Left kidney (tissue), 2 donors: Measurements from ENCODE around the gene TESK2. TPM values are rescaled to one million over a fixed set of nuclear protein-coding genes. Genes with fewer than 3 reads are reported as not detected.
"Not testable (repeated sequence)": the region's sequence is repeated elsewhere in the genome, so short reads cannot be mapped to it uniquely, and the experiment has no call there.

ENCODE experiments used
- DNase-seq: peaks from one replicate; pipeline ENCODE4 v3.0.0-alpha.2; 2013
- polyA plus RNA-seq: library from polyadenylated mRNA; unstranded; fragments of 120-200 nt; gene quantifications from one replicate; pipeline ENCODE4 v1.2.1, GENCODE V29; 2013; ENCODE audit not compliant: insufficient read length

The TESK2 gene
- polyA plus RNA-seq, 1 donor, result 8.0 TPM

DNA sequence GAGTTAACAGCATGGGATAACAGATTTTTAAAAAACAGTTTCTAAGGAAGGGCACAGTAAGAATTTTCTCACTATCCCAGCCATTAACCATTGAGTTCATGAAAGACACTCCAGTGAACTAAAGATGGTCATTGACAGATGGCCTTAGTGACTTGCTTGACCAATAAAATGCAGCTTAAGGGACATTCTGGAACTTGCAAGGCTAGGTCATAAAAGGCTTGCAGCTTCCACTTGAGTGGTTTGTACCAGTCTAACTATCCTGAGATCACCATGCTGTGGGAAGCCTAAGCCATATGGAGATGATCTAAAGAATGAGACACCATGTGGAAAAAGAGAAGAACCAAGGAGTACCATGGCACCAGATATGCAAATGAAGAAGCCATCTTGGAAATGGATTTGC lies 112.8 kb downstream of the TESK2 start:
- DNase-seq, result no peak

DNA sequence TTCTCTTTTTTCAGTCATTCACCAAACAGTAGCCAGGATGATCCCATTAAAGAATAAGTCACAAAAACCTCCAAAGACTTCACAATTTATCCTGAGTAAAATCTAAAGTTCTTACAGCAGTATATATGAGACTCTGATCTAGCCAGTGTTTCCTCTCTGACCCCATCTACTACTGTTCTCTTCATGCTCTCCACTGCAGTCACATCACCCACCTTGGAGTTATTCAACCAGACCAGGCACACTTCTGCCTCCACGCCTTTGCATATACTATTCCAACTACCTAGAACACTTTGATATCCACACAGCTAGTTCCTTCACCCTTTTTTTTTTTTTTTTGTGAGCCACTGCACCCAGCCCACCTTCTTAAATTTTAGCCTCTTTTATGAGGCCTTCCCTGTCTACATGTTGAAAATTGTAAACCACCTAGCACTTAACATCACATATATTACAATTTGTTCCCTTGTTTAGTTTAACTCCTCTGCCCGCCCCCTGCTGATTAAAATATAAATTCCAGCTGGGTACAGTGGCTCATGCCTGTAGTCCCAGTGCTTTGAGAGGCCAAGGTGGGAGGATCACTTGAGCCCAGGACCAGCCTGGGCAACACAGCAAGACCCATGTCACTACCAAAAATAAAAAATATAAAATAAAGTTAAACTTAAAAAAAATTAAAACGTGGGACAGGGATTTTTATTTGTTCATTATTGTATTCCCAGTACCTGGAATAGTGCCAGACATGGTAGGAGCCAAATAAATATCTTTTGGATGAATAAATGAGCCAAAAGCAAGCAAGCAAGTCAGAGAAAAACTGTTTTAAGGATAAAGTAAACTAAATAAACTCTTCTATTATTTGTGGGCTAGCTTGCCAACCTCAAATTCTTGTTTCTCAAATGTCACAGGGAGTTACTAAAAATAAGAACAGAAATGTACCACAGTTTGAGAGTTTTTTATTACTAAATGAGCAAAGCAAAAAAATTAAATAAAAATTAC lies 115.6 kb downstream of the TESK2 start:
- no peak for DNase-seq

DNA sequence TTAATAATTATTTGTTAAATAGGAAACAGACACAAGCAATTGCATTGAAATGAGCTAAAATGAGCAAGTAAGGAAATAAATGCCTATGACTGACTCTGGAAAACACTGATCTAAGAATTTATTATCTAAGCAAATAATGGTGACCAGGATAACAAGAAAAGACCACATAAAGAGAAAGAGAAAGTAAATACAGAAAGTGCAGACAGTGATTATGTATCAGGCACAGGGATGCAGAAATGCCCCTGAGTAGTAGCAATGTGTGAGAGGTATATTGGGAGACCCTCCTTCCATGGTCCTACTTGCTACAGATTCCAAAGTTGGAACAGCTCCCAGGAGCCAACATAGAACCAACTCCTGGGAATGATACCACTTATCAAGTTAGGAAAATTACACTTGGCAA lies 117.4 kb downstream of the TESK2 start:
- no peak for DNase-seq

DNA sequence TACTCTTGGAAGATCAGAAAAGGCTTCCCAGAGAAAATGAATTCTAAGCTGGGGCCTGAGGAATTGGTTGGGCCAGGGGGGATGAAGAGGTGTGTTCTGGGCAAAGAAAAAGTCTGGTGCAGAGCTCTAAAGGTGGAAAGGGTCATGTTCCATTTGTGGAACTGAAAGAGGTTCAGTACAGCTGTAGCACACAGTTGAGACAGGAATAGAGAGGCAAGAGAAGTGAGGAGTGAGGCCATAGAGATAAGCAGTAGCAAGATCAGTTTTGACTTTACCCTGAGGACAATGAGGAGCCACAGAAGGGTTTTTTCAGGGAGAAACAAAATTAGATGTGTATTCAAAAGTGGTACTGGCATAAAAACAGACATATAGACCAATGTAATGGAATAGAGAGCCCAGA lies 120.4 kb downstream of the TESK2 start:
- no peak for DNase-seq

DNA sequence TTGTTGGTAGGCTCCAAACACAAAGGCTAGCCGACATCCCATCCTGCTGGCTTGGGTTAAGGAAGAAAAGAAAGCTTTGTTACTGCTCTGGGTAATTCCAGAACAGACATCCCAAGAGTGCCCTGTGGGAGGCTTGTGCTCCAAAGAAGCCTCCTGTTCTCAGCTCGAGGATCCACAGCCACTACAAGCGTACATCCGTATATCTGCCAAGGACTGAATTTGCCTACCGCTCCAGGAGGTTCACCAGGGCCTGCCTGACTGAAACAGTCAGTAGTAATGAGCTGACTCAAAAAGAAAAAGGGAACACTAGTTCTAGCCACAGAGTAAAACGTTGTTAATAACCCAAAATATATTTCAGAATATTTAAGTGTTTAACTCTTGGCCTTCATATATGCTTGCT lies 125.9 kb downstream of the TESK2 start:
- no peak for DNase-seq

DNA sequence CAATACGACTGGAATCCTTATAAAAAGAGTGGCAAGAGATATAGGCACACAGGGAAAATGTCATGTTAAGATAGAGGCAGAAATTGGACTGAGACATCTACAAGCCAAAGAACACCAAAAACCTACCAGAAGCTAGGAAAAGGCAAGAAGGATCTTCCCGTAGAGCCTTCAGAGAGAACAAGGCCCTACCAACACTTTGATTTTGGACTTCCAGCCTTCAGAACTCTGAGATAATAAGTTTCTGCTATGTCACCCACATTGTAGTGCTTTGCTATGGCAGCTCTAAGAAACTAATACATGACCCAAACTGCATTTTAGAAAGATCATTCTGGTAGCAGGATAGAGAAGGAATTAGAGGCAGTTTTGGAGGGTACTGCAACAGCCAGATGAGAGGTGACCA lies 126.7 kb downstream of the TESK2 start:
- DNase-seq, result no peak

DNA sequence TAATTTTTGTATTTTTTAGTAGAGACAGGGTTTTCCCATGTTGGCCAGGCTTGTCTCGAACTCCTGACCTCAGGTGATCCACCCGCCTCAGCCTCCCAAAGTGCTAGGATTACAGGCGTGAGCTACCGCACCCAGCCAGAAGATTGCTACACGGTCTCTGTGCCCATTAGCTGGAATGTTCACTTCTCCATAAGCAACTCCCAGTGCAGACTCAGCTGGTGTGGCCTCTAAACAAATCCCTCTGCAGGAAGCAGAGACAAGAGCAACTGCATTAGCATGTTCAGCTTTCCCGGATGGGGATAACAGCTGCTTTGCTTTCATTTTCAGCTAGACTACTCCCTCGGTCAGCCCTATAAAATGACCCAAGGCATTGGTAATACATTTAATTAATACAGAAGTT lies 130.0 kb downstream of the TESK2 start:
- DNase-seq, result not testable (repeated sequence)

GRCh38 chr1:45359882-45360513 lies 131.0 kb downstream of the TESK2 start:
- DNase-seq, result peak; percentile 58

DNA sequence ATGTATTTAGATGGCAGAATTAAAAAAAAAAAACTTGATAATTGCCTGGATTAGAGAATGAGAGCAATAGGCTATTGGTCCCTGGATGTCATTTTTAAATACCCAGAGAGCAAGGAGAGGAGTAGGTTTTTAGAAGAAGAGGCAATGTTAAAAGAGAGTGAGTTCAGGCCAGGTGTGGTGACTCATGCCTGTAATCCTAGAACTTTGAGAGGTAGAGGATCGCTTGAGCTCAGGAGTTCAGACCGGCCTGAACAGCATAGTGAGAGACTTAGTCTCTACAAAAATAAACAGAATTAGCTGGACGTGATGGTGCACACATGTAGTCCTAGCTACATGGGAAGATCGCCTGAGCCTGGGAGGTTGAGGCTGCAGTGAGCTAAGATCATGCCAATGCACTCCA lies 134.8 kb downstream of the TESK2 start:
- no peak for DNase-seq

DNA sequence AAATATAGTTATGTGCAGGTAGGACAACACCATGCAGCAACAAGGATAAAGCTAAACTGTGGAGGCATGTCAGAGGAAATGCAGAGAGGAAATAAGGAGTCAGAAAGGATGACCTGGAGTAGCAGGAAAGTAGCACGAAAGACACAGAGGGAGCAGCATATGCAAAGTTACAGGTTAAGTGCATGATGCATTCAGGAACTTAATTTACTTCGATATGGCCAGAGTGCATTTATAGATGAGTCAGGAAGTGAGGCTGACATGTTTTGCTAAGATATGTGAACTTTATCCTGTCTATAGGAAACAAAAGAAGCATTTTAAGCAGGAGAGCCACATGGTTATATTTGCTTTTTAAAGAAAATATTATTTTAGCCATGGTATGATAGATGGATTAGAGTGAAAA lies 135.3 kb downstream of the TESK2 start:
- DNase-seq, result no peak

DNA sequence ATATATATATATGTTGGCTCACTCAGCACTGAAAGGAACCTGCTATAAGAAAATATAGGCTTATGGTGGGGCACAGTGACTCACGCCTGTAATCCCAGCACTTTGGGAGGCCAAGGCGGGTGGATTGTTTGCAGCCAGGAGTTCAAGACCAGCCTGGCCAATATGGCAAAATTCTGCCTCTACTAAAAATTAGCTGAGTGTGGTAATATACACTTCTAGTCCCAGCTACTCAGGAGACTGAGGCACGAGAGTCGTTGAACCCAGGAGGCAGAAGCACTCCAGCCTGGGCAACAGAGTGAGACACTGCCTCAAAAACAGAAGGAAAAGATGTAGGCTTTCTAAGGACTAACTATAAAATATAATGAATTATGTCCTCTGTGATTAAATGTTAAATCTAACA lies 136.1 kb downstream of the TESK2 start:
- DNase-seq, result no peak

DNA sequence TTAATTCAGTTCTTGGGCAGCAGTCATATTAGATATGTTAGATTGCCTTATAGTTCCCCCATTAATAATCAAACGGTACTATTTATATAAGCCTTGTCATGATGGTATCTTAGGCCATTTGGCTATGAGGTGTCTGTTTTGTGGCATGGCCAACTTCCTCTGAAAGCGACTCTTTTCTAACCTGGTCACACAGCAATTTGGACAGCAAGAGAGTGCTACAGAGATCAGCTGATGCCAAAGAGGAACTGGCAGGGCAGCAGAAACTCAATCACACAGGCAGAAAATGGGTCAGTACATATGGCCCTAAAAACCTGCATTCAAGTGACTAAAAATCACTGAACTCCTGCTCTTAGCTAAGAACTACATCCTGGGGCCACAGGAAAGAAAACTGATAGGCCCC lies 137.3 kb downstream of the TESK2 start:
- DNase-seq, result no peak

- no peak for DNase-seq
Measured at GRCh38 chr1:45351508-45351907, 139.5 kb downstream of the TESK2 start.

- no peak for DNase-seq
Measured at GRCh38 chr1:45348966-45349677, 141.8 kb downstream of the TESK2 start.

GRCh38 chr1:45348609-45348965 lies 142.4 kb downstream of the TESK2 start:
- no peak for DNase-seq

DNA sequence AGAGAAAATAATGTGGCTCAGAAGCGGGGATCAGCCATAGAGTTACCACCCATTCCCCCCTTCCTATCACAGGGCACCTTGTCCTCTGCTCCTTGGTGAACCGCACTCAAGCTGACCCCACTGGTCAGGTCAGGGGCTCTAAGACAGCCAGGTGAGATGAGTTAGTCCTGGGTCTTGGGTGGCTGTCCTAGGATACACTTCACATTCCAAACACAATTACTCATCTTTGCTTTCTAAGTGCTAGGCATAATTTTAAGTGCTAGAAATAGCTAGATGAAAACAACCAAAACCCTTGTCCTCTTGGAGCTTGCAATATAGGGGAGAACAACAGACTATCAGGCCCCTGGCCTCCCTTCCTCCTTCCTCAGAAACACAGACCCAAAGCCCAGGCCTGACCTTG lies 142.9 kb downstream of the TESK2 start:
- no peak for DNase-seq

GRCh38 chr1:45346473-45346872 lies 144.5 kb downstream of the TESK2 start:
- DNase-seq, result no peak

- no peak for DNase-seq
Measured at GRCh38 chr1:45345014-45345413, 145.9 kb downstream of the TESK2 start.

DNA sequence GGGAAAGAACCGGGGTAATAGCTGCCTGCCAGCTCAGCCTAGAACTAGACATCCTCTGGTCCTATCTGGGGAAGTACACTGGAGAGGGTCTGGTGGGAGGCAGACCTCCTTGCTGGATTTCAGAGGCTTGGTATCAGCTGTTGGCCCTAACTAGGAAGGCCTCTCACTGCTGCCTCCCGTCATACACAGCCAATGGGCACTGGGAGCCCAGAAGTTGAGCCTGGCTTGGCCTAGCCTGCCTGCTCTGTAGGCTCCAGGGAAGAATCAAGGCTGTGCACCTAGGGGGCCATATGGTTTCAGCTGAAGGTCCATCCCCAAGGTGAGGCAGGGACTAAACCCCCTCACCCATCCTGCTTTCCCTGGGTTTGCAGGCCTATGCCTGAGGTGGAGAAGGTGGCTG lies 146.5 kb downstream of the TESK2 start:
- DNase-seq, result no peak

- no peak for DNase-seq
Measured at GRCh38 chr1:45340816-45341466, 150.0 kb downstream of the TESK2 start.

DNA sequence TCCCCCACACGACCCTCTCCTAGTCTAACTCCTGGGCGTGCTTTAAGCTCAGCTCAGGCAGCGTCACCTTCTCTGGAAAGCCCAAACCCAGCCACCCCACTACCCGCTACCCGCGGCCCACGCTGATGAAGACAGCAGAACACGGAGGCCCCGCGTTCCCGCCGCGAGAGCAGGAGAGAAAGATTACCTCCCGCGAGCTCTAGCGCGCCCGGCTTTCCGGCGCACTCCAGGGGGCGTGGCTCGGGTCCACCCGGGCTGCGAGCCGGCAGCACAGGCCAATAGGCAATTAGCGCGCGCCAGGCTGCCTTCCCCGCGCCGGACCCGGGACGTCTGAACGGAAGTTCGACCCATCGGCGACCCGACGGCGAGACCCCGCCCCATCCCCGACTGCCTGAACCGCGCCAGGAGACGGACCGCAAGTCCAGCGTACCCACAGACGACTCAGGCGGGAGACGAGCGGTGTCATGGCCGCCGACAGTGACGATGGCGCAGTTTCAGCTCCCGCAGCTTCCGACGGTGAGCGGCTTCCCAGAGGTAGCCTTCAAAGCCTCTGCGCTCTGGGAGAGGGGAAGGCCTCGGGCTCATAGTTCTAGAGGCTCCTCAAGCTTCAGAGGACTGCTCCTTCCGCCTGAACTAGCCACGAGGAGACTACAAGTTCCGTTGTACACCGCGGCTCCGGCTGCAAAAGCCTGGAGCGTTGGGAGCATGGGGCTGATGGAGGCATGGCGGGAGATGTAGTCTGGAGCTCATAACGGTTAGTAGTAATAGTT lies 151.0 kb downstream of the TESK2 start, which contains the start of the genes MUTYH and TOE1:
Gene MUTYH (minus strand): TSS at position 652 of the 770 bp plus-strand sequence. CDS start 5,935 bp downstream, outside the sequence.
Gene TOE1 (plus strand): TSS at position 382 of the 770 bp plus-strand sequence. CDS start 83 bp downstream, at position 465.
- peak; percentile 87 for DNase-seq
